GM23248 (cell line): ENCODE data around the gene CFB. TPM values are rescaled to one million over a fixed set of nuclear protein-coding genes. Genes with fewer than 3 reads are reported as not detected.

Experiments
- DNase-seq: peaks from one replicate; pipeline ENCODE4 v3.0.0-alpha.2; 2015
- H2AFZ ChIP-seq: fragments of 200-600 bp; sonication (generic); 2 replicates; pipeline ENCODE4 v1.6.1; 2016; ENCODE audit warnings: antibody characterized with exemption
- H3F3A ChIP-seq: fragments of 200-600 bp; sonication (generic); 2 replicates; pipeline ENCODE4 v1.6.1; 2016; ENCODE audit warnings: mild to moderate bottlenecking, antibody characterized with exemption, mixed run types; ENCODE audit not compliant: insufficient read depth
- H3K27ac ChIP-seq: fragments of 200-600 bp; sonication (generic); 2 replicates; pipeline ENCODE4 v1.5.1; 2016; ENCODE audit warnings: mild to moderate bottlenecking
- H3K27me3 ChIP-seq: fragments of 200-600 bp; sonication (generic); replicated peaks from 2 replicates; pipeline ENCODE4 v1.6.1; 2016; ENCODE audit warnings: mild to moderate bottlenecking; ENCODE audit not compliant: insufficient read depth
- H3K36me3 ChIP-seq: fragments of 200-600 bp; sonication (generic); 2 replicates; pipeline ENCODE4 v1.6.1; 2016; ENCODE audit warnings: low read depth, mild to moderate bottlenecking
- H3K4me1 ChIP-seq: fragments of 200-600 bp; sonication (generic); 2 replicates; pipeline ENCODE4 v1.6.1; 2016; ENCODE audit warnings: mild to moderate bottlenecking; ENCODE audit not compliant: insufficient read depth
- H3K4me2 ChIP-seq: fragments of 200-600 bp; sonication (generic); one replicate; pipeline ENCODE4 v1.6.1; 2016; ENCODE audit warnings: mild to moderate bottlenecking; ENCODE audit not compliant: unreplicated experiment
- H3K4me3 ChIP-seq: fragments of 200-600 bp; sonication (generic); 2 replicates; pipeline ENCODE4 v1.5.1; 2016; ENCODE audit warnings: mild to moderate bottlenecking
- H3K79me2 ChIP-seq: fragments of 200-600 bp; sonication (generic); 2 replicates; pipeline ENCODE4 v1.6.1; 2016; ENCODE audit warnings: mild to moderate bottlenecking; ENCODE audit not compliant: insufficient read depth
- H3K9ac ChIP-seq: fragments of 200-600 bp; sonication (generic); 2 replicates; pipeline ENCODE4 v1.6.1; 2016; ENCODE audit warnings: mild to moderate bottlenecking
- H3K9me2 ChIP-seq: fragments of 200-600 bp; sonication (generic); 2 replicates; pipeline ENCODE4 v1.6.1; 2016; ENCODE audit warnings: mixed run types, mild to moderate bottlenecking, moderate library complexity; ENCODE audit not compliant: insufficient read depth
- H3K9me3 ChIP-seq: fragments of 200-600 bp; sonication (generic); one replicate; pipeline ENCODE4 v1.6.1; 2017; ENCODE audit warnings: low read depth
- H4K20me1 ChIP-seq: fragments of 200-600 bp; sonication (generic); 2 replicates; pipeline ENCODE4 v1.6.0; 2016; ENCODE audit not compliant: insufficient read depth
- EZH2 ChIP-seq: fragments of 200-600 bp; sonication (generic); IDR thresholded peaks from 2 replicates; pipeline ENCODE4 v1.6.1; 2018; ENCODE audit warnings: antibody characterized with exemption, mild to moderate bottlenecking; ENCODE audit not compliant: insufficient read depth, poor library complexity, severe bottlenecking
- EZH2phosphoT487 ChIP-seq: fragments of 200-600 bp; sonication (generic); IDR thresholded peaks from 2 replicates; pipeline ENCODE4 v1.6.1; 2018; ENCODE audit warnings: antibody characterized with exemption, moderate library complexity, mild to moderate bottlenecking, low read depth; ENCODE audit not compliant: insufficient read depth
- WGBS, 2 experiments: methylation state at CpG; one replicate each; pipeline ENCODE4 v1.1.6; 2015 to 2017; ENCODE audit warnings: low lambda C conversion rate in 2 of 2, low coverage in 1 of 2; ENCODE audit errors: missing lambda C conversion rate in 2 of 2; 5-methylcytosine and 5-hydroxymethylcytosine counted together
- in situ Hi-C: fragments of 300-500 bp; cut with MboI; formaldehyde crosslinking; loops from 2 replicates; pipeline ENCODE4 v1.15.0; 2020
- polyA plus RNA-seq: library from polyadenylated mRNA; unstranded; fragments of >200 nt; fragmentation: Nextera tagmentation; extraction: Ambion mirVana; gene quantifications from 2 replicates; pipeline ENCODE4 v1.2.1, GENCODE V29; 2016
- total RNA-seq: library from RNA; depleted of rRNA; stranded (reverse); fragments of >200 nt; shearing (Covaris generic); gene quantifications from 2 replicates; pipeline ENCODE4 v1.2.3, GENCODE V29; 2014

The CFB gene
- total and polyA plus RNA-seq, 2 experiments from 2014 or later: 3.9 to 4.4 TPM

DNA sequence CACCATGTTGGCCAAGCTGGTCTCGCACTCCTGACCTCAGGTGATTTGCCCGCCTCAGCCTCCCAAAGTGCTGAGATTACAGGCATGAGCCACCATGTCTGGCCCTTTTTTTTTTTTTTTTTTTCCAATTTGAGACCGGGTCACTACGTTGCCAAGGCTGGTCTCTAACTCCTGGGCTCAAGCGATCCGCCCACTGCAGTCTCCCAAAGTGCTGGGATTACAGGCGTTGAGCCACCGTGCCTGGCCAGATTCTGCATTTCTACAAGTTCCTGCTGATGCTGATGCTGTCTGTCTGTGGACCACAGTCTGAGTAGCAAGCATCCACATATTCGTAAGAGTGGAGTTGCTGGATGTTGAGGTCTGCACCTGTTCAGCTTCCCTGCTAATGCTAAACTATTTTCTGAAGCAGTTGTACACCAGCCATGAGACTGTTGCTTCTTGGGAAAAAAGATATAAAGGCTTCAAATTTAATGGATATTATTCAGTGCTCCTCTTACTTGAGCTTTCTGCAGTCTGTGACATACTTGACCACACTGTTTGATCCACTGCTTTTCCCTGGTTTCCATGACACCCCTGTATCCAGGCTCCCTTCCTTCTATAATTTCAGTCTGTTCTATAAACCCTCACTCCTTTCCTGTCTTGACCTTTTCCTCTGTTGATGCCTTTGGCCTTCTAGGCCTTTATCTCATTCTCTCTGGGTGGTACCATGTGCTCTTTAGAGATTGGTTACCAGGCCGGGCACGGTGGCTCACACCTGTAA is 33.9 kb upstream of the CFB start:
- Histone ChIP-seq H3K4me1 (peaks cover 40% of the 10 kb centered on the region), H3K79me2 (no peaks in the 10 kb centered on the region), H3K9ac (0 out of 2 replicates have a peak overlapping the region, but pooled peaks have one; percentile 11), H3K4me3 (no peak overlapping the region), H3K9me2 (no peaks in the 10 kb centered on the region), H4K20me1 (no peaks in the 10 kb centered on the region), H2AFZ (no peak overlapping the region), H3F3A (peaks cover 16% of the 10 kb centered on the region), H3K9me3 (no peaks in the 10 kb centered on the region), H3K27ac (peak overlapping the region; percentile 95), H3K4me2 (no peak overlapping the region), H3K27me3 (no peaks in the 10 kb centered on the region), H3K36me3 (no peaks in the 10 kb centered on the region)
- in situ Hi-C loops: no loop called here
- 61 to 63% methylated on average over 10 to 11 of the region's 11 CpGs for WGBS, 2 experiments
- no peak for TF ChIP-seq EZH2phosphoT487
- TF ChIP-seq EZH2: no peak
- DNase-seq: peak; percentile 28

DNA sequence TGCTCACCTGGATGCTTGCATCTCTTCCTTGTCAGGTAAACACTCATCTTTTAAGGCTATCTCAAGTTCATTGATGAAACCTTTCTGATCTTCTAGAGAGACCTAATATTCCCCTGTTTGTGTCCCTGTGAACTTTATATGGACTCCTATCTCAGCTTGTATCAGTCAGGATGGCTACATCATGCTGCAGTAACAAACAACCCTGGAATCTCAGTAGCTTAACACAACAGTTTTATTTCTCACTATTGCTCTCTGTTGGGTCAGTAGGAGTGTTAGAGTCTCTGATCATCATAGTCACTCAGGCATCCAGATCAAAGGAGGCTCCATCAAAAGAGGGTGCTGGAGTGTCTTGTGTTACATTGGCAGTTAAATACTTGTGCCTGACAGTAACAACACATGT is 30.5 kb upstream of the CFB start:
- no peak for DNase-seq
- no peaks in the 10 kb centered on the region for H3K27me3 ChIP-seq
- H3K27ac ChIP-seq: no peak overlapping the region
- TF ChIP-seq EZH2: no peak
- TF ChIP-seq EZH2phosphoT487: no peak
- H3K9ac ChIP-seq: no peak overlapping the region
- no peaks in the 10 kb centered on the region for H4K20me1 ChIP-seq
- no peak overlapping the region for H3K4me2 ChIP-seq
- H3K9me2 ChIP-seq: no peaks in the 10 kb centered on the region
- in situ Hi-C loops: no loop called here
- H3K4me3 ChIP-seq: no peak overlapping the region
- H3K9me3 ChIP-seq: no peaks in the 10 kb centered on the region
- H3F3A ChIP-seq: peaks cover 5% of the 10 kb centered on the region
- no peak overlapping the region for H2AFZ ChIP-seq
- peaks cover 13% of the 10 kb centered on the region for H3K4me1 ChIP-seq
- no peaks in the 10 kb centered on the region for H3K36me3 ChIP-seq
- no peaks in the 10 kb centered on the region for H3K79me2 ChIP-seq

DNA sequence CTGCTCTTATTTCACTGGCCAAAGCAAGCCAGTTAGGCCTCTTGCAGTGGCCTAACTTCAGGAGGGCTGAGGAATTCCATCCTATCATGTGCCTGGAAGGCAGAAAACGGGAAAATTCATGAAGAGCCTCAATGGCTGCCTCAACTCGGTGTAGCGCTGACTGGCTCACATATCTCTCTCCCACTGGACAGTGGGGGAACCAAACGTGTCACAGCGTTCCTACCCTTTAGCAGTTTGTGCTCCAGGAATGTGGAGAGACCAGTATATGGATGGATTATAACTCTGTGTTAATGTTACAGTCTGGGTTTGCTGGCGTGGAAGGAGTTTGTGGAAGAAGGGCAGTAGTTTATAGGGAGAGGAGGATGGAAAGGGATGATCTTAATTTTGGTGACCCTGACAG is 30.1 kb upstream of the CFB start:
- WGBS, 2 experiments: 88 to 95% methylated on average over 6 of the region's 6 CpGs
- peaks cover 3% of the 10 kb centered on the region; the same call in 1 of the 2 replicates for H3F3A ChIP-seq

DNA sequence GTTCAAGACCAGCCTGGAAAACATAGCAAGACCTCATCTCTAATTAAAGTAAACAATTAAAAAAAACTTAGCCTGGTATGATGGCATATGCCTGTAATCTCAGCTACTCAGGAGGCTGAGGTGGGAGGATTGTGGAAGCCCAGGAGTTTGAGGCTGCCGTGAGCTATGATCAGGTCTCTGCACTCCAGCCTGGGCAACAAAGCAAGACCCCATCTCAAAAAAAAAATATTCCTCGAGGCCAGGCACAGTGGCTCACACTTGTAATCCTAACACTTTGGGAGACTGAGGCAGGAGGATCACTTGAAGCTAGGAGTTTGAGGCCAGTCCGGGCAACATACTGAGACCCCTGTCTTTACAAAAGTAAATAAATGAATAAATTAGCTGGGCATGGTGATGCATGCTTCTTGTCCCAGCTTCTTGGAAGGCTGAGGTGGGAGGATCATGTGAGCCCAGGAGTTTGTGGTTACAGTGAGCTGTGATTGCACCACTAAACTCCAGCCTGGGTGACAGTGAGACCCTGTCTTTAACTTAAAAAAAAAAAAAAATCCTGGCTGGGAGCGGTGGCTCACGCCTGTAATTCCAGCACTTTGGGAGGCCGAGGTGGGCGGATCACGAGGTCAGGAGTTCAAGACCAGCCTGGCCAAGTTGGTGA is 27.7 kb upstream of the CFB start:
- H3K9me2 ChIP-seq: no peaks in the 10 kb centered on the region
- in situ Hi-C loops: no loop called here
- WGBS, 2 experiments: 80 to 85% methylated on average over 8 of the region's 8 CpGs
- DNase-seq: peak; percentile 36
- H3K79me2 ChIP-seq: no peaks in the 10 kb centered on the region
- H3K4me1 ChIP-seq: no peaks in the 10 kb centered on the region
- no peak overlapping the region for H3K4me3 ChIP-seq
- TF ChIP-seq EZH2phosphoT487 (no peak), EZH2 (no peak)
- no peaks in the 10 kb centered on the region for H3K36me3 ChIP-seq
- H3K9me3 ChIP-seq: no peaks in the 10 kb centered on the region
- H3K27me3 ChIP-seq: no peaks in the 10 kb centered on the region
- no peak overlapping the region for H3K9ac ChIP-seq
- H3F3A ChIP-seq: no peaks in the 10 kb centered on the region
- H4K20me1 ChIP-seq: no peaks in the 10 kb centered on the region
- no peak overlapping the region for H3K27ac ChIP-seq
- no peak overlapping the region for H3K4me2 ChIP-seq
- H2AFZ ChIP-seq: no peak overlapping the region

More for the DNA sequence above, 30.1 kb upstream of the CFB start:
- no peak overlapping the region for H3K4me2 ChIP-seq
- H2AFZ ChIP-seq: no peak overlapping the region
- H3K4me1 ChIP-seq: peaks cover 12% of the 10 kb centered on the region
- TF ChIP-seq EZH2: no peak
- TF ChIP-seq EZH2phosphoT487: no peak
- no peaks in the 10 kb centered on the region for H3K79me2 ChIP-seq
- H3K36me3 ChIP-seq: no peaks in the 10 kb centered on the region
- H3K27ac ChIP-seq: no peak overlapping the region
- H3K4me3 ChIP-seq: no peak overlapping the region
- H3K9ac ChIP-seq: no peak overlapping the region
- H3K9me3 ChIP-seq: no peaks in the 10 kb centered on the region
- in situ Hi-C loops: no loop called here
- DNase-seq: no peak
- no peaks in the 10 kb centered on the region for H4K20me1 ChIP-seq
- no peaks in the 10 kb centered on the region for H3K27me3 ChIP-seq
- no peaks in the 10 kb centered on the region for H3K9me2 ChIP-seq
